HFFc6 (cell line): ENCODE measurements around the gene CYSTM1. TPM values are rescaled to one million over a fixed set of nuclear protein-coding genes. Genes with fewer than 3 reads are reported as not detected.

Experiments
- DNase-seq: peaks from one replicate; pipeline ENCODE4 v3.0.0-alpha.2; 2018
- H3K27ac Mint-ChIP-seq: 2 replicates; pipeline ENCODE4 v1.8.0; 2020; ENCODE audit warnings: mild to moderate bottlenecking, mixed read lengths
- H3K27me3 Mint-ChIP-seq: 2 replicates; pipeline ENCODE4 v1.8.0; 2021; ENCODE audit warnings: mild to moderate bottlenecking, moderate library complexity, mixed read lengths; ENCODE audit not compliant: insufficient read depth
- H3K36me3 Mint-ChIP-seq: 2 replicates; pipeline ENCODE4 v1.8.0; 2021; ENCODE audit warnings: low read depth, mixed read lengths
- H3K4me1 Mint-ChIP-seq: 2 replicates; pipeline ENCODE4 v1.8.0; 2020; ENCODE audit warnings: low read depth, mixed read lengths
- H3K4me3 Mint-ChIP-seq: 2 replicates; pipeline ENCODE4 v1.8.0; 2020; ENCODE audit warnings: mild to moderate bottlenecking, moderate library complexity, mixed read lengths
- H3K9me3 Mint-ChIP-seq: 2 replicates; pipeline ENCODE4 v1.8.0; 2020; ENCODE audit warnings: mild to moderate bottlenecking, mixed read lengths
- total RNA-seq, 6 experiments: library from RNA; stranded (reverse); fragmentation: NEBNext Ultra II Directional; extraction: Animal tissue kit (Norgen Biotek cat#: 25700); gene quantifications; 2 replicates in 1 of 6; 3 replicates in 5 of 6; pipeline ENCODE4 v1.2.3, GENCODE V29; 2021
- TF ChIP-seq, protein P1 (sequence below): fragments of 200-600 bp; sonication (generic); IDR thresholded peaks from 2 replicates; pipeline ENCODE4 v1.5.0; 2021; ENCODE audit warnings: antibody characterized with exemption, mild to moderate bottlenecking

Gene CYSTM1
- total RNA-seq, 6 experiments from 2014 or later: 11.6 to 16.7 (median 12.5) TPM

DNA sequence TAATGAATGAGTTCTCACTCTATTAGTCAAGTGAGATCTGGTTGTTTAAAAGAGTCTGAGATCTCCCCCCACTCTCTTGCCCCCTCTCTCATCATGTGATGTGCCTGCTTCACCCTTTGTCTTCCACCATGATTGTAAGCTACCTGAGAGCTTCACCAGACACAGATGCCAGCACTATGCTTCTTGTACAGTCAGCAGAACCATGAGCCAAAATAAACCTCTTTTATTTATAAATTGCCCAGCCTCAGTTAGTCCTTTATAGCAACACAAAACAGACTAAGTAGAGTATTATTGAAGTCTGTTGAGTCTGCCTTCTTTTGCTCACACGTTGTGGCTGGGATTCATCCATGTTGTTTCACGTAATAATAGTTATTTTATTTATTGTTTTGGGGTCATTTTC is 14.3 kb downstream of the CYSTM1 start:
- Mint-ChIP-seq H3K4me1 (peaks cover 17% of the 10 kb centered on the region), H3K4me3 (no peak overlapping the region), H3K27me3 (no peaks in the 10 kb centered on the region), H3K9me3 (no peaks in the 10 kb centered on the region), H3K36me3 (no peaks in the 10 kb centered on the region), H3K27ac (no peak overlapping the region)
- TF ChIP-seq, protein P1, sequence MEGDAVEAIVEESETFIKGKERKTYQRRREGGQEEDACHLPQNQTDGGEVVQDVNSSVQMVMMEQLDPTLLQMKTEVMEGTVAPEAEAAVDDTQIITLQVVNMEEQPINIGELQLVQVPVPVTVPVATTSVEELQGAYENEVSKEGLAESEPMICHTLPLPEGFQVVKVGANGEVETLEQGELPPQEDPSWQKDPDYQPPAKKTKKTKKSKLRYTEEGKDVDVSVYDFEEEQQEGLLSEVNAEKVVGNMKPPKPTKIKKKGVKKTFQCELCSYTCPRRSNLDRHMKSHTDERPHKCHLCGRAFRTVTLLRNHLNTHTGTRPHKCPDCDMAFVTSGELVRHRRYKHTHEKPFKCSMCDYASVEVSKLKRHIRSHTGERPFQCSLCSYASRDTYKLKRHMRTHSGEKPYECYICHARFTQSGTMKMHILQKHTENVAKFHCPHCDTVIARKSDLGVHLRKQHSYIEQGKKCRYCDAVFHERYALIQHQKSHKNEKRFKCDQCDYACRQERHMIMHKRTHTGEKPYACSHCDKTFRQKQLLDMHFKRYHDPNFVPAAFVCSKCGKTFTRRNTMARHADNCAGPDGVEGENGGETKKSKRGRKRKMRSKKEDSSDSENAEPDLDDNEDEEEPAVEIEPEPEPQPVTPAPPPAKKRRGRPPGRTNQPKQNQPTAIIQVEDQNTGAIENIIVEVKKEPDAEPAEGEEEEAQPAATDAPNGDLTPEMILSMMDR: no peak
- DNase-seq: no peak

- Mint-ChIP-seq H3K4me3 (no peak overlapping the region), H3K9me3 (no peaks in the 10 kb centered on the region), H3K27ac (peak overlapping the region; percentile 1; the same call in 1 of the 2 replicates), H3K36me3 (no peaks in the 10 kb centered on the region), H3K4me1 (peaks cover 17% of the 10 kb centered on the region), H3K27me3 (no peaks in the 10 kb centered on the region)
- TF ChIP-seq, protein P1: no peak
- DNase-seq: peak; percentile 49
Observed at GRCh38 chr5:140189977-140190871, 15.2 kb downstream of the CYSTM1 start.

DNA sequence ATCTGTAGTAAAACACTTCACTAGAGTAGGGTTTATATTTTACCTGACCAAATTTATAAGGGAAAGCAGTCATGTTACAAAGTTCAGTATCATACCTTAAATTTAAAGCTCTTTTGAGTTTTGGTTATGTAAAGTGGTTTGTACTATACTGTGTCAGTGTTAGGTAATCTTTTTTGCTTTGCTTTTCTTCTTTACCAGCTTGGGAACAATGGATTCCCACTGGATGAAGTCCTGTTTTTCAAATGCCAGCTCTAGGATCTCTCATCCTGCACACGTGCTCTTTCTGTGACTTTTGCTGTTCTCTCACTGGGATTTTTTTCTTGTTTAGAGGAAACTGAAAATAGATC is 15.9 kb downstream of the CYSTM1 start:
- Mint-ChIP-seq H3K27ac (peak overlapping the region; percentile 8; the same call in 1 of the 2 replicates), H3K4me1 (peaks cover 17% of the 10 kb centered on the region), H3K9me3 (no peaks in the 10 kb centered on the region), H3K36me3 (no peaks in the 10 kb centered on the region), H3K27me3 (no peaks in the 10 kb centered on the region), H3K4me3 (no peak overlapping the region)
- no peak for DNase-seq
- TF ChIP-seq, protein P1: no peak

DNA sequence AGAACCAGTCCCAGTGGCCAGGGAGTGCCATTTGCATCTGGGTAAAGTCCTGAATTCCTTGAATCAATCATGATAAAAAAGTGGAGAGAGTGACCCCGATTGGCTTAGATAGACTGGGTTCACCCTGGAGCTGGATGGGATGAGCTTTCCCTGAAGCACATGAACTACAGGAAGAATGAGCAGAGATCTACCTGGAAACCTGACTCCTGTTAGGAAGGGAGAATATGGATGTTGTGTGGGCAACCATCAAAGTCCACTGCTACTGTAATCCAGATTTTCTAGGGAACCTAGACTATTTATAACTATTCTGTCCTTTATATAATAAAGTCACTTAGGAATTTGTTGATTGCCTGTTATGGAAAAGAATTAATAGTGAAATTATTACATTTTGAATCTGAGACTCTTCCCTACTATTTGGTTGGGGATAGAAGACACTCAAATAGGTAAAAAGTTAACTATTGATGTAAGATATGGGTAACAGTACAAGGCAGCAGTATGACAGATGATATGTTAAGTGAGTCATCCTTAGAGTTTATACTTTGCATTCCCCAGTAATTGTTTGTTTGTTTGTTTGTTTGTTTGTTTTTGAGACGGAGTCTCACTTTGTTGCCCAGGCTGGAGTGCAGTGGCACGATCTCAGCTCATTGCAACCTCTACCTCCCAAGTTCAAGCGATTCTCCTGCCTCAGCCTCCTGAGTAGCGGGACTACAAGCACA is 17.9 kb downstream of the CYSTM1 start:
- no peak overlapping the region for H3K4me3 Mint-ChIP-seq
- DNase-seq: no peak
- TF ChIP-seq, protein P1: no peak
- no peaks in the 10 kb centered on the region for H3K9me3 Mint-ChIP-seq
- H3K36me3 Mint-ChIP-seq: no peaks in the 10 kb centered on the region
- H3K4me1 Mint-ChIP-seq: peaks cover 22% of the 10 kb centered on the region
- H3K27ac Mint-ChIP-seq: no peak overlapping the region
- H3K27me3 Mint-ChIP-seq: no peaks in the 10 kb centered on the region

- no peaks in the 10 kb centered on the region for H3K9me3 Mint-ChIP-seq
- H3K27ac Mint-ChIP-seq: no peak overlapping the region
- peaks cover 22% of the 10 kb centered on the region for H3K4me1 Mint-ChIP-seq
- no peak overlapping the region for H3K4me3 Mint-ChIP-seq
- H3K27me3 Mint-ChIP-seq: no peaks in the 10 kb centered on the region; the same call in 1 of the 2 replicates
- no peak for DNase-seq
- peaks cover 7% of the 10 kb centered on the region for H3K36me3 Mint-ChIP-seq
- TF ChIP-seq, protein P1: no peak
Observed at GRCh38 chr5:140194662-140195061, 19.7 kb downstream of the CYSTM1 start.
